Endothelial cell of umbilical vein (primary cell): ENCODE measurements around the gene LCLAT1.

Experiments used
- POLR2A ChIP-seq: IDR thresholded peaks from 2 replicates; pipeline ENCODE4 v1.6.1; 2012; ENCODE audit warnings: low read depth, mild to moderate bottlenecking, control low read depth, low read length
- POLR2AphosphoS5 ChIP-seq: IDR thresholded peaks from 2 replicates; pipeline ENCODE4 v1.6.1; 2012; ENCODE audit warnings: low read depth, mild to moderate bottlenecking, control low read depth, low read length, moderate library complexity; ENCODE audit not compliant: insufficient read depth
- TF ChIP-seq, protein P1 (sequence below), 2 donors: IDR thresholded peaks; 1 replicate in 1 of 2; 2 replicates in 1 of 2; pipeline ENCODE4 v1.5.1; 2011; ENCODE audit warnings: low read length in 2 of 2, mild to moderate bottlenecking in 2 of 2, moderate library complexity in 2 of 2, control low read depth in 1 of 2, inconsistent platforms in 1 of 2, low read depth in 1 of 2; ENCODE audit not compliant: insufficient read depth in 1 of 2; ENCODE audit errors: extremely low read depth in 1 of 2

DNA sequence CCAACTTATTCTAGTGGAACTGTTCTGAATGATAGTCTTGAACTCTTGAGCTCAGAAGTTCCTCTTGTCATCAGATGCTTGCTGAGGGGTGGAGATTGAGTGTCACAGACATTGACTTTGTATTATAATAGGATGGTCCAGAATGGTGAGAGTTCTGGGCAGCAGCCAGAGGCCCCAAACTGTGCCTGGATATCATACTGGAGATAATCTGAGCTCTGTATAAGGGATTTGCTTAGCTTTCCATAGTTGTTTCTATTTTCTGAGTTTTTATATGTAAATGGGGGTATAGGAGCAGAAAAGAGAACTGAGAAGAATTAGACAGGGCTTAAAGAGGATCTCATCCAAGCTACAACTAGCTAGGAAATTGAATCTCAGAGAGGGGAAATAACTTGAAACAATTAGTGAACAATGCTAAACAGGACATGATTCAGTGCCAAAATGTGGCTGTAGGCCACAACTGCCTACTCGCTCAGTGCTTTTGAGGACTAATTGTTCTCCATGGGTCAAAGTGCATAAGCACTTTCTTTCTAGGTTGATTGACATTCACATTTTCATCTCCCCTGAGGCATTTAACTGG is 10.1 kb upstream of the LCLAT1 start:
- TF ChIP-seq, protein P1, sequence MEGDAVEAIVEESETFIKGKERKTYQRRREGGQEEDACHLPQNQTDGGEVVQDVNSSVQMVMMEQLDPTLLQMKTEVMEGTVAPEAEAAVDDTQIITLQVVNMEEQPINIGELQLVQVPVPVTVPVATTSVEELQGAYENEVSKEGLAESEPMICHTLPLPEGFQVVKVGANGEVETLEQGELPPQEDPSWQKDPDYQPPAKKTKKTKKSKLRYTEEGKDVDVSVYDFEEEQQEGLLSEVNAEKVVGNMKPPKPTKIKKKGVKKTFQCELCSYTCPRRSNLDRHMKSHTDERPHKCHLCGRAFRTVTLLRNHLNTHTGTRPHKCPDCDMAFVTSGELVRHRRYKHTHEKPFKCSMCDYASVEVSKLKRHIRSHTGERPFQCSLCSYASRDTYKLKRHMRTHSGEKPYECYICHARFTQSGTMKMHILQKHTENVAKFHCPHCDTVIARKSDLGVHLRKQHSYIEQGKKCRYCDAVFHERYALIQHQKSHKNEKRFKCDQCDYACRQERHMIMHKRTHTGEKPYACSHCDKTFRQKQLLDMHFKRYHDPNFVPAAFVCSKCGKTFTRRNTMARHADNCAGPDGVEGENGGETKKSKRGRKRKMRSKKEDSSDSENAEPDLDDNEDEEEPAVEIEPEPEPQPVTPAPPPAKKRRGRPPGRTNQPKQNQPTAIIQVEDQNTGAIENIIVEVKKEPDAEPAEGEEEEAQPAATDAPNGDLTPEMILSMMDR (IDR thresholded peaks at IDR 0.05; ENCODE audit: extremely low read depth in 1 of 2, insufficient read depth in 1 of 2, low read depth in 1 of 2, low read length in 2 of 2): no peak
- TF ChIP-seq POLR2A (no peak), POLR2AphosphoS5 (peak; percentile 59)
